Esophagus squamous epithelium (tissue), 5 donors: ENCODE measurements around the gene ALG8. TPM values are rescaled to one million over a fixed set of nuclear protein-coding genes. Genes with fewer than 3 reads are reported as not detected.

Experiments used
- DNase-seq: peaks from one replicate; lab custom pipeline; 2025; lab: John Stamatoyannopoulos, UW
- H3K27ac ChIP-seq, 4 donors: fragments of 200-600 bp; sonication (generic); one replicate each; pipeline ENCODE4 v1.5.1; 2016 to 2019; ENCODE audit warnings: mild to moderate bottlenecking in 1 of 4
- H3K27me3 ChIP-seq, 4 donors: fragments of 200-600 bp; sonication (generic); 1 replicate in 3 of 4; 2 replicates in 1 of 4; pipeline versions ENCODE4 v1.5.1 to v1.6.0; 2017 to 2021; ENCODE audit warnings: antibody characterized with exemption in 1 of 4
- H3K36me3 ChIP-seq, 3 donors: fragments of 200-600 bp; sonication (generic); one replicate each; pipeline ENCODE4 v1.5.1; 2016 to 2019
- H3K4me1 ChIP-seq, 3 donors: fragments of 200-600 bp; sonication (generic); one replicate each; pipeline ENCODE4 v1.5.1; 2017 to 2019
- H3K4me3 ChIP-seq, 4 donors: fragments of 200-600 bp; sonication (generic); 1 replicate in 3 of 4; 2 replicates in 1 of 4; pipeline ENCODE4 v1.5.1; 2016 to 2019; ENCODE audit warnings: mild to moderate bottlenecking in 2 of 4, moderate library complexity in 1 of 4
- H3K9me3 ChIP-seq, 3 donors: fragments of 200-600 bp; sonication (generic); one replicate each; pipeline ENCODE4 v1.5.1; 2016 to 2019
- POLR2A ChIP-seq, 4 donors: fragments of 450-650 bp; IDR thresholded peaks; one replicate each; pipeline ENCODE4 v1.6.1; 2017; ENCODE audit warnings: antibody characterized with exemption in 4 of 4, mild to moderate bottlenecking in 4 of 4, moderate library complexity in 3 of 4
- WGBS, 2 donors: methylation state at CpG; one replicate each; pipeline ENCODE4 v1.1.5; 2018; 5-methylcytosine and 5-hydroxymethylcytosine counted together
- intact Hi-C: fragments of 100-400 bp; cut with DNase I; formaldehyde crosslinking; loops from one replicate; pipeline ENCODE4 v1.15.0; 2022
- total RNA-seq, 4 donors: library from RNA; depleted of rRNA; stranded (reverse); fragments of >200 nt; gene quantifications; one replicate each; pipeline ENCODE4 v1.1.0, GENCODE V29; 2016
- TF ChIP-seq, protein P1 (sequence below), 6 experiments: fragments of 450-650 bp in 4 of 6; fragments of 200-600 bp in 2 of 6; sonication (generic) in 2 of 6; IDR thresholded peaks; one replicate each; pipeline ENCODE4 v1.5.1; 2016 to 2019; ENCODE audit warnings: antibody characterized with exemption in 6 of 6, mild to moderate bottlenecking in 4 of 6, moderate library complexity in 4 of 6
- donor health status: DM: yes; HTN: yes; CAD: no.

The ALG8 gene
- total RNA-seq, 4 donors from 2014 or later, result 13.9 to 30.5 (median 27.3) TPM

DNA sequence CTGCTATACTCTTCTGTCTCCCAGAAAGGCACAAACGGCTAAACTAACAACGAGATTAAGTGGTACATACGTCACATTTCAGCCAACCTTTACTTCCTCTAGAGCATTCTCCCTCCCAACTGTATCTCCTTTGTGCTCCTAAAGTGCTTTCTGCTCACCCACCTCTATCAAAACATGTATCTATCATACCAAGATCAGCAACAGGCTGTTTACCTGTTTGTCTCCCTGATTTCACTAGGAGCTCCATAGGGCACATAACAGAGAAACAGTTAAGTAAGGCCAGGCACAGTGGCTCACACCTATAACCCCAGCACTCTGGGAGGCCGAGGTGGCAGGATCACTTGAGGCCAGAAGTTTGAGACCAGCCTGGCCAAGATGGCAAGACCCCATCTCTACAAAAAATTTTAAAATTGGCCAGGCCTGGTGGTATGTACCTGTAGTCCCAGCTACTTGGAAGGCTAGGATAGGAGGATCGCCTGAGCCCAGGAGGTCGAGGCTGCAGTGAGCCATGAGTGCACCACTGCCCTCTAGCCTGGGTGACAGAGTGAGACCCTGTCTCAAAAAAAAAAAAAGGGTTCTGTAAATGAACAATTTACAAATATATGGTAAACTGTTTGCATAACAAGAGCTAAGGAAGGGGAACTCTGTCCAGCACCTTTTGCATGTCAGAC, 62.6 kb downstream of the ALG8 start:
- Histone ChIP-seq H3K4me3 (no peak overlapping the region), H3K27me3 (no peaks in the 10 kb centered on the region), H3K27ac (no peak overlapping the region), H3K4me1 (peaks cover 16 to 58% (median 20%) of the 10 kb centered on the region in 3 donors), H3K9me3 (no peaks in the 10 kb centered on the region), H3K36me3 (peaks cover 0 to 21% (median 0%) of the 10 kb centered on the region in 3 donors)
- no peak for DNase-seq
- TF ChIP-seq POLR2A (IDR thresholded peaks at IDR 0.05), result no peak
- TF ChIP-seq, protein P1, sequence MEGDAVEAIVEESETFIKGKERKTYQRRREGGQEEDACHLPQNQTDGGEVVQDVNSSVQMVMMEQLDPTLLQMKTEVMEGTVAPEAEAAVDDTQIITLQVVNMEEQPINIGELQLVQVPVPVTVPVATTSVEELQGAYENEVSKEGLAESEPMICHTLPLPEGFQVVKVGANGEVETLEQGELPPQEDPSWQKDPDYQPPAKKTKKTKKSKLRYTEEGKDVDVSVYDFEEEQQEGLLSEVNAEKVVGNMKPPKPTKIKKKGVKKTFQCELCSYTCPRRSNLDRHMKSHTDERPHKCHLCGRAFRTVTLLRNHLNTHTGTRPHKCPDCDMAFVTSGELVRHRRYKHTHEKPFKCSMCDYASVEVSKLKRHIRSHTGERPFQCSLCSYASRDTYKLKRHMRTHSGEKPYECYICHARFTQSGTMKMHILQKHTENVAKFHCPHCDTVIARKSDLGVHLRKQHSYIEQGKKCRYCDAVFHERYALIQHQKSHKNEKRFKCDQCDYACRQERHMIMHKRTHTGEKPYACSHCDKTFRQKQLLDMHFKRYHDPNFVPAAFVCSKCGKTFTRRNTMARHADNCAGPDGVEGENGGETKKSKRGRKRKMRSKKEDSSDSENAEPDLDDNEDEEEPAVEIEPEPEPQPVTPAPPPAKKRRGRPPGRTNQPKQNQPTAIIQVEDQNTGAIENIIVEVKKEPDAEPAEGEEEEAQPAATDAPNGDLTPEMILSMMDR (IDR thresholded peaks at IDR 0.05), result no peak
- intact Hi-C loops, result no loop called here
- WGBS, 2 donors, result 79 to 86% methylated on average over 6 of the region's 6 CpGs

- Histone ChIP-seq H3K4me3 (no peak overlapping the region), H3K4me1 (peaks cover 16 to 51% (median 20%) of the 10 kb centered on the region in 3 donors), H3K27me3 (no peaks in the 10 kb centered on the region), H3K9me3 (no peaks in the 10 kb centered on the region), H3K36me3 (peaks cover 0 to 42% (median 8%) of the 10 kb centered on the region in 3 donors), H3K27ac (no peak overlapping the region)
- 60 to 79% methylated on average over 6 of the region's 6 CpGs for WGBS, 2 donors
- intact Hi-C loops, result no loop called here
- TF ChIP-seq, protein P1 (IDR thresholded peaks at IDR 0.05), result no peak
- TF ChIP-seq POLR2A (IDR thresholded peaks at IDR 0.05), result no peak
- DNase-seq, result no peak
Measured at GRCh38 chr11:78074756-78075155, 64.7 kb downstream of the ALG8 start.

DNA sequence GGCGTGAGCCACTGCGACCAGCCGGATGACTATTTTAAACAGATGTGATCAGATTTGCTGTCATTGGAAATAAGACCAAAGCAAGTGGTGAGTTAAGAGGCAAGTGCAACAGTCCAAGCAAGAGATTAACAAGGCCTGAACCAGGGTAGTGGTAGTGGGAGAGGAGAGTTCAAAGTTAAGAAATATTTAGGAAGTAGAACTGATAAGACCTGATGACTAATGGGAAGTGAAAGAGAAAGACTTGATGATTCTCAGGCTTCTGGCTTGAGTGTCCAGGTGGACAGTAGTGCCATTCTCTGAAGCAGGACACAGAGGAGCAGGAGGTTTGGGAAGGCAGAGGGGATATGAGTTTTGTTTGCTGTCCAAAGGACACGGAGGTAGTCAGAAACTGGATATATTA, 67.0 kb downstream of the ALG8 start:
- no peak for DNase-seq
- Histone ChIP-seq H3K36me3 (peaks cover 0 to 65% (median 8%) of the 10 kb centered on the region in 3 donors), H3K4me3 (no peak overlapping the region), H3K9me3 (no peaks in the 10 kb centered on the region), H3K27me3 (no peaks in the 10 kb centered on the region), H3K4me1 (peaks cover 6 to 35% (median 11%) of the 10 kb centered on the region in 3 donors), H3K27ac (no peak overlapping the region)
- intact Hi-C loops, result no loop called here
- TF ChIP-seq, protein P1 (IDR thresholded peaks at IDR 0.05), result no peak
- TF ChIP-seq POLR2A (IDR thresholded peaks at IDR 0.05), result no peak
- WGBS, 2 donors, result 96 to 100% methylated on average over 4 of the region's 4 CpGs

DNA sequence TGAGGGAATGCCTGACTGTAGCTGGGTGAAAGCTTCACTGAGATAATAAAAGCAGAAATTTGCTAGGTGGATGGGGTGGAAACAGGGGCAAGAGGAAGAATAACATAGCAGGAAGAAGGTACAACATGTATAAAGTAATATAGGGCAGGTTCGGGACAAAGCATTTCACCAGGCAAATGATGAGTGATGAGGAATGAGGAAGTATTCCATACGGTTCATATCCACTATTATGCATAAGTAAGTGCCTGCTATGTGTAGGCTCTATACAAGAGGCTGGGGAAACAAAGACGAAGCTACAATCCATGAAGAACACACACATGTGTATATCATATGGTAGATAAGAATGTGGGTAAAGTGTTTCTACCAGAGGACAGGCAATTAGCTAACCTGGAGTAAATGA, 67.7 kb downstream of the ALG8 start:
- H3K27ac ChIP-seq, result no peak overlapping the region
- WGBS, 2 donors, result 59 to 69% methylated on average over 3 of the region's 3 CpGs
- H3K4me3 ChIP-seq, result no peak overlapping the region
- TF ChIP-seq, protein P1 (IDR thresholded peaks at IDR 0.05), result no peak
- TF ChIP-seq POLR2A (IDR thresholded peaks at IDR 0.05), result no peak
- DNase-seq, result no peak
- H3K36me3 ChIP-seq, result peaks cover 0 to 72% (median 8%) of the 10 kb centered on the region in 3 donors
- H3K27me3 ChIP-seq, result no peaks in the 10 kb centered on the region
- peaks cover 3 to 28% (median 5%) of the 10 kb centered on the region in 3 donors for H3K4me1 ChIP-seq
- no peaks in the 10 kb centered on the region for H3K9me3 ChIP-seq
- intact Hi-C loops, result no loop called here

GRCh38 chr11:78070621-78071020, 68.8 kb downstream of the ALG8 start:
- Histone ChIP-seq H3K27ac (no peak overlapping the region), H3K36me3 (peaks cover 0 to 72% (median 8%) of the 10 kb centered on the region in 3 donors), H3K27me3 (no peaks in the 10 kb centered on the region), H3K9me3 (no peaks in the 10 kb centered on the region), H3K4me3 (no peak overlapping the region), H3K4me1 (peaks cover 0 to 17% (median 0%) of the 10 kb centered on the region in 3 donors)
- TF ChIP-seq POLR2A (IDR thresholded peaks at IDR 0.05), result no peak
- TF ChIP-seq, protein P1 (IDR thresholded peaks at IDR 0.05), result no peak
- DNase-seq, result no peak
- 61% methylated on average over 2 of the region's 2 CpGs for WGBS, 2 donors
- intact Hi-C loops, result no loop called here
